ENCODE data around the gene RASGRP3. TPM values are rescaled to one million over a fixed set of nuclear protein-coding genes. Genes with fewer than 3 reads are reported as not detected.
A peak's percentile ranks its signal among the peaks of the same experiment; 100 is the strongest.

RASGRP3 gene
- total and polyA plus RNA-seq, 9 of the 15 experiments (the other 6 are each of a cell fraction or from before 2014, with no cell fraction given): 0.18 to 1.7 (median 1.2) TPM

DNA sequence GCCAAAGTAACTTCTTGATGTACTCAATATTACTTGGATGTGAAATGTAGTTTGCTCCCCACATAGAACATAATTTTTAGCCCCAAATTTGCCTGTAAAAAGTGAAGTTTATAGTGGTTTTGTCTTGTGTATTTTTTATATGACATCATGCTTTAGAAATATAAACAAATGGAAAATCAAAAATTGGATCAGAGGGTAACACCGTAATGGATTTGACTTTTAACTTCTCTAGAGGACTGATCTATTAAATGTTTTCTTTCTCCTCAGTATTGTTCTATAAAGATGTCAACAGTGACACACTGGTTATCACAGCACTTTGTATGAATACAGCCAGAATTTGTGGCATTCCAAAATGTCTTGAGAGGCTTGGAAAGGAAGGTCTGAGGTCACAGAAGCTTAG lies 45.6 kb upstream of the RASGRP3 start:
- no peak for ATAC-seq
- no peaks in the 10 kb centered on the region for H3K9me1 ChIP-seq (ENCODE audit: control insufficient read depth, insufficient read depth, low read length)
- BruUV-seq (replicated peaks): no TSS peak
- no peak overlapping the region for H3K4me2 ChIP-seq (ENCODE audit: insufficient read depth, low read length)
- FAIRE-seq: no peak
- no peaks in the 10 kb centered on the region for H3K79me2 ChIP-seq (ENCODE audit: control insufficient read depth, insufficient read depth, low read length)
- H3K36me3 ChIP-seq (ENCODE audit: control insufficient read depth, insufficient read depth, low read length): no peaks in the 10 kb centered on the region
- H3K9ac ChIP-seq (ENCODE audit: insufficient read depth in 1 of 2, low read depth in 2 of 2, low read length in 2 of 2): no peak overlapping the region
- 7% methylated on average over 1 of the region's 1 CpG for WGBS (ENCODE audit: insufficient coverage, low coverage, missing lambda C conversion rate)
- no peak for DNase-seq (ENCODE audit: extremely low read depth in 1 of 4, low spot score in 3 of 4)
- TF ChIP-seq RNF2 (IDR thresholded peaks at IDR 0.05) (no peak), MEF2D (tag; conservative IDR thresholded peaks at IDR 0.05; ENCODE audit: low read depth) (no peak), KHSRP (IDR thresholded peaks at IDR 0.05) (no peak), CREB3L1 (IDR thresholded peaks at IDR 0.05; ENCODE audit: borderline replicate concordance, low read depth) (no peak), HDGF (IDR thresholded peaks at IDR 0.05) (no peak), MBD2 (IDR thresholded peaks at IDR 0.05; ENCODE audit: borderline replicate concordance, low read depth) (no peak), TGIF2 (CRISPR knock-in tag; IDR thresholded peaks at IDR 0.05) (no peak), CBX2 (IDR thresholded peaks at IDR 0.05; ENCODE audit: insufficient read depth, low read length, poor library complexity, severe bottlenecking) (no peak), JUND (IDR thresholded peaks at IDR 0.05; ENCODE audit: borderline replicate concordance, low read depth, low read length) (no peak), JUND (tag; IDR thresholded peaks at IDR 0.05; ENCODE audit: borderline replicate concordance, low read depth, low read length) (no peak), SMARCA5 (IDR thresholded peaks at IDR 0.05) (no peak), NCOA6 (IDR thresholded peaks at IDR 0.05) (no peak), ETV5 (CRISPR knock-in tag; IDR thresholded peaks at IDR 0.05; ENCODE audit: low read depth) (no peak), DMBX1 (CRISPR knock-in tag; IDR thresholded peaks at IDR 0.05; ENCODE audit: borderline replicate concordance) (no peak)
- TF ChIP-seq, protein P1, sequence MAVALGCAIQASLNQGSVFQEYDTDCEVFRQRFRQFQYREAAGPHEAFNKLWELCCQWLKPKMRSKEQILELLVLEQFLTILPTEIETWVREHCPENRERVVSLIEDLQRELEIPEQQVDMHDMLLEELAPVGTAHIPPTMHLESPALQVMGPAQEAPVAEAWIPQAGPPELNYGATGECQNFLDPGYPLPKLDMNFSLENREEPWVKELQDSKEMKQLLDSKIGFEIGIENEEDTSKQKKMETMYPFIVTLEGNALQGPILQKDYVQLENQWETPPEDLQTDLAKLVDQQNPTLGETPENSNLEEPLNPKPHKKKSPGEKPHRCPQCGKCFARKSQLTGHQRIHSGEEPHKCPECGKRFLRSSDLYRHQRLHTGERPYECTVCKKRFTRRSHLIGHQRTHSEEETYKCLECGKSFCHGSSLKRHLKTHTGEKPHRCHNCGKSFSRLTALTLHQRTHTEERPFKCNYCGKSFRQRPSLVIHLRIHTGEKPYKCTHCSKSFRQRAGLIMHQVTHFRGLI (CRISPR knock-in tag; IDR thresholded peaks at IDR 0.05): no peak
- H3K27me3 ChIP-seq (ENCODE audit: control insufficient read depth in 2 of 2, insufficient read depth in 2 of 2, low read length in 2 of 2): no peaks in the 10 kb centered on the region
- intact Hi-C loops (cut with micrococcal nuclease): no loop called here
- no peak overlapping the region for H3K4me3 ChIP-seq
- peaks cover 0 to 3% of the 10 kb centered on the region in 2 experiments; a peak in 1 of 5 replicates for H3K4me1 ChIP-seq (replicated peaks in 1 of 2; ENCODE audit: control insufficient read depth in 2 of 2, insufficient read depth in 2 of 2, low read length in 2 of 2)
- no peak overlapping the region for H3K27ac ChIP-seq (ENCODE audit: extremely low read depth, low read depth, low read length)
- H3K9me3 ChIP-seq (replicated peaks; ENCODE audit: control insufficient read depth, insufficient read depth, low read depth, low read length): no peaks in the 10 kb centered on the region
- in situ Hi-C loops (cut with MboI): no loop called here
- H4K20me1 ChIP-seq (replicated peaks; ENCODE audit: control insufficient read depth, insufficient read depth, low read length): no peaks in the 10 kb centered on the region
- peak overlapping the region; percentile 7; the same call in 1 of the 2 replicates for H2AFZ ChIP-seq (ENCODE audit: low read depth, low read length)
- CTCF ChIA-PET (ENCODE audit: low intra/inter-chr PET ratio): no interaction called here
- POLR2A ChIA-PET: interaction anchor here (1.1 to 1.3 kb wide), 2 partner anchors 10 kb away, joined by 3 read pairs; no protein-coding TSS in a partner anchor

Data from K562 (cell line).